ENCODE results near the gene UBN1. TPM values are rescaled to one million over a fixed set of nuclear protein-coding genes. Genes with fewer than 3 reads are reported as not detected.

UBN1 gene
- total RNA-seq, 1 experiment from 2014 or later = 51.0 TPM

- POLR2A ChIA-PET (ENCODE audit: low non-redundant PET) = no interaction called here
- Histone ChIP-seq H3K36me3 (ENCODE audit: insufficient read depth, low read length, poor library complexity, severe bottlenecking) (peaks cover 38% of the 10 kb centered on the region), H3K4me3 (ENCODE audit: low read depth, low read length, poor library complexity, severe bottlenecking) (no peak overlapping the region), H3K27me3 (replicated peaks; ENCODE audit: insufficient read depth, low read depth, low read length, poor library complexity) (no peaks in the 10 kb centered on the region), H3K27ac (ENCODE audit: low read depth, low read length, poor library complexity, severe bottlenecking) (no peak overlapping the region), H3K4me1 (ENCODE audit: insufficient read depth, low read length, poor library complexity, severe bottlenecking) (no peaks in the 10 kb centered on the region), H3K9me3 (ENCODE audit: low read depth, low read length, poor library complexity, severe bottlenecking) (no peaks in the 10 kb centered on the region)
- no peak for TF ChIP-seq EZH2 (IDR thresholded peaks at IDR 0.05; ENCODE audit: borderline replicate concordance, low read depth, low read length, poor library complexity, severe bottlenecking)
- TF ChIP-seq CTCF (conservative IDR thresholded peaks at IDR 0.05; ENCODE audit: low read depth, low read length) = no peak
- no TSS peak for BruUV-seq (replicated peaks)
- CTCF ChIA-PET = no interaction called here
- no peak for DNase-seq (ENCODE audit: low spot score)
- intact Hi-C loops (cut with micrococcal nuclease; ENCODE audit: unreplicated experiment) = no loop called here
Observed at GRCh38 chr16:4883501-4883900, 36.2 kb downstream of the UBN1 start.

GRCh38 chr16:4884209-4884608, 36.9 kb downstream of the UBN1 start:
- BruUV-seq (replicated peaks) = no TSS peak
- intact Hi-C loops (cut with micrococcal nuclease; ENCODE audit: unreplicated experiment) = no loop called here
- no peak for DNase-seq (ENCODE audit: low spot score)
- no peaks in the 10 kb centered on the region for H3K4me1 ChIP-seq (ENCODE audit: insufficient read depth, low read length, poor library complexity, severe bottlenecking)
- ChIA-PET POLR2A (ENCODE audit: low non-redundant PET) (no interaction called here), CTCF (no interaction called here)
- no peak overlapping the region for H3K4me3 ChIP-seq (ENCODE audit: low read depth, low read length, poor library complexity, severe bottlenecking)
- no peaks in the 10 kb centered on the region for H3K27me3 ChIP-seq (replicated peaks; ENCODE audit: insufficient read depth, low read depth, low read length, poor library complexity)
- H3K27ac ChIP-seq (ENCODE audit: low read depth, low read length, poor library complexity, severe bottlenecking) = no peak overlapping the region
- H3K36me3 ChIP-seq (ENCODE audit: insufficient read depth, low read length, poor library complexity, severe bottlenecking) = peaks cover 32% of the 10 kb centered on the region
- H3K9me3 ChIP-seq (ENCODE audit: low read depth, low read length, poor library complexity, severe bottlenecking) = no peaks in the 10 kb centered on the region
- no peak for TF ChIP-seq EZH2 (IDR thresholded peaks at IDR 0.05; ENCODE audit: borderline replicate concordance, low read depth, low read length, poor library complexity, severe bottlenecking)
- TF ChIP-seq CTCF (conservative IDR thresholded peaks at IDR 0.05; ENCODE audit: low read depth, low read length) = no peak

GRCh38 chr16:4884972-4885874, 37.9 kb downstream of the UBN1 start:
- H3K4me3 ChIP-seq (ENCODE audit: low read depth, low read length, poor library complexity, severe bottlenecking) = no peak overlapping the region
- H3K4me1 ChIP-seq (ENCODE audit: insufficient read depth, low read length, poor library complexity, severe bottlenecking) = no peaks in the 10 kb centered on the region
- ChIA-PET POLR2A (ENCODE audit: low non-redundant PET) (no interaction called here), CTCF (no interaction called here)
- H3K27ac ChIP-seq (ENCODE audit: low read depth, low read length, poor library complexity, severe bottlenecking) = no peak overlapping the region
- H3K9me3 ChIP-seq (ENCODE audit: low read depth, low read length, poor library complexity, severe bottlenecking) = no peaks in the 10 kb centered on the region
- no peak for TF ChIP-seq CTCF (conservative IDR thresholded peaks at IDR 0.05; ENCODE audit: low read depth, low read length)
- no peak for TF ChIP-seq EZH2 (IDR thresholded peaks at IDR 0.05; ENCODE audit: borderline replicate concordance, low read depth, low read length, poor library complexity, severe bottlenecking)
- no peak for DNase-seq (ENCODE audit: low spot score)
- peaks cover 21% of the 10 kb centered on the region for H3K36me3 ChIP-seq (ENCODE audit: insufficient read depth, low read length, poor library complexity, severe bottlenecking)
- no TSS peak for BruUV-seq (replicated peaks)
- H3K27me3 ChIP-seq (replicated peaks; ENCODE audit: insufficient read depth, low read depth, low read length, poor library complexity) = no peaks in the 10 kb centered on the region
- intact Hi-C loops (cut with micrococcal nuclease; ENCODE audit: unreplicated experiment) = no loop called here

All from A673 (cell line).